H1 (cell line): ENCODE results near the gene AMZ1. TPM values are rescaled to one million over a fixed set of nuclear protein-coding genes. Genes with fewer than 3 reads are reported as not detected.

Experiments
- CTCF ChIA-PET: fragments of 300-600 bp; sonication (Branson Sonifier 250); formaldehyde crosslinking; loops from one replicate; lab custom pipeline; 2021; ENCODE audit not compliant: partially characterized antibody; lab: Charles Lee
- POLR2A ChIA-PET: fragments of 300-600 bp; sonication (Branson Sonifier 250); formaldehyde crosslinking; loops from one replicate; lab custom pipeline; 2021; ENCODE audit warnings: inconsistent platforms; ENCODE audit not compliant: partially characterized antibody; lab: Charles Lee
- DNase-seq, 2 experiments: peaks; one replicate each; pipeline versions ENCODE4 v3.0.0 to v3.0.0-alpha.2; 2010 to 2022; ENCODE audit warnings: low spot score in 2 of 2, low read depth in 1 of 2, mixed read lengths in 1 of 2
- FAIRE-seq: peaks from 2 replicates; lab custom pipeline; 2011; peaks lifted over from hg19 to GRCh38; lab: Jason Lieb, UNC
- H2AFZ ChIP-seq: 2 replicates; pipeline ENCODE4 v1.8.1; 2012; ENCODE audit warnings: low read length, inconsistent platforms
- H2AK5ac ChIP-seq: 2 replicates; pipeline ENCODE4 v1.6.1; 2013; ENCODE audit warnings: low read depth, low read length
- H2BK120ac ChIP-seq: replicated peaks from 2 replicates; pipeline ENCODE3; 2013; ENCODE audit warnings: low read depth, low read length, inconsistent platforms
- H2BK12ac ChIP-seq: 2 replicates; pipeline ENCODE4 v1.6.1; 2013; ENCODE audit warnings: low read depth, low read length
- H2BK15ac ChIP-seq: 2 replicates; pipeline ENCODE4 v1.6.1; 2013; ENCODE audit warnings: low read length
- H2BK20ac ChIP-seq: 2 replicates; pipeline ENCODE4 v1.6.1; 2013; ENCODE audit warnings: low read length
- H2BK5ac ChIP-seq: 2 replicates; pipeline ENCODE4 v1.6.1; 2013; ENCODE audit warnings: low read depth, low read length
- H3K14ac ChIP-seq: 2 replicates; pipeline ENCODE4 v1.6.1; 2013; ENCODE audit warnings: inconsistent platforms; ENCODE audit not compliant: insufficient read length
- H3K18ac ChIP-seq: 2 replicates; pipeline ENCODE4 v1.6.1; 2013; ENCODE audit warnings: low read length; ENCODE audit errors: extremely low read depth
- H3K23ac ChIP-seq: 2 replicates; pipeline ENCODE4 v1.6.1; 2013; ENCODE audit warnings: inconsistent platforms; ENCODE audit not compliant: insufficient read length
- H3K23me2 ChIP-seq: 2 replicates; pipeline ENCODE4 v1.6.1; 2013; ENCODE audit warnings: low read depth, low read length
- H3K27ac ChIP-seq: 2 replicates; pipeline ENCODE4 v1.6.1; 2011; ENCODE audit warnings: low read depth, low read length, inconsistent platforms
- H3K27me3 ChIP-seq, 4 experiments: replicated peaks in 1 of 4; 1 replicate in 1 of 4; 2 replicates in 3 of 4; pipeline versions ENCODE4 v1.6.1 to v1.8.1; 2011 to 2013; ENCODE audit warnings: low read length in 3 of 4, mild to moderate bottlenecking in 3 of 4, inconsistent platforms in 2 of 4, mixed read lengths in 2 of 4, moderate library complexity in 1 of 4; ENCODE audit not compliant: control insufficient read depth in 3 of 4, insufficient read depth in 3 of 4; ENCODE audit errors: extremely low read depth in 1 of 4
- H3K36me3 ChIP-seq, 4 experiments: 2 replicates each; pipeline versions ENCODE4 v1.6.1 to v1.8.1; 2011 to 2013; ENCODE audit warnings: mild to moderate bottlenecking in 4 of 4, low read length in 3 of 4, moderate library complexity in 2 of 4, control low read depth in 1 of 4, inconsistent platforms in 1 of 4; ENCODE audit not compliant: insufficient read depth in 4 of 4, control insufficient read depth in 2 of 4
- H3K4ac ChIP-seq: replicated peaks from 2 replicates; pipeline ENCODE3; 2013; ENCODE audit warnings: low read length, low read depth, mixed read lengths, inconsistent platforms; ENCODE audit not compliant: insufficient read length
- H3K4me1 ChIP-seq, 4 experiments: replicated peaks in 1 of 4; 1 replicate in 1 of 4; 2 replicates in 3 of 4; pipeline versions ENCODE4 v1.6.1 to v1.8.1; 2011 to 2013; ENCODE audit warnings: low read length in 3 of 4, inconsistent platforms in 2 of 4, mixed read lengths in 1 of 4; ENCODE audit not compliant: insufficient read depth in 4 of 4, control insufficient read depth in 3 of 4
- H3K4me2 ChIP-seq, 2 experiments: 2 replicates each; pipeline versions ENCODE4 v1.6.1 to v1.8.1; 2011 to 2013; ENCODE audit warnings: low read depth in 2 of 2, low read length in 2 of 2, control low read depth in 1 of 2, inconsistent platforms in 1 of 2, mild to moderate bottlenecking in 1 of 2; ENCODE audit not compliant: insufficient read depth in 1 of 2
- H3K4me3 ChIP-seq, 4 experiments: fragments of 200-600, 300-600 bp in 1 of 4; sonication (generic), shearing (Covaris generic), sonication (Bioruptor Twin) in 1 of 4; 2 replicates each; pipeline versions ENCODE4 v1.5.1 to v1.8.1; 2011 to 2016; ENCODE audit warnings: low read length in 4 of 4, low read depth in 3 of 4, control low read depth in 2 of 4, inconsistent platforms in 2 of 4, mild to moderate bottlenecking in 2 of 4, mixed read lengths in 1 of 4, moderate library complexity in 1 of 4; ENCODE audit not compliant: insufficient read depth in 2 of 4; ENCODE audit errors: extremely low read depth in 1 of 4
- H3K56ac ChIP-seq: replicated peaks from 2 replicates; pipeline ENCODE3; 2013; ENCODE audit warnings: low read depth, mild to moderate bottlenecking, mixed read lengths, low read length, inconsistent platforms; ENCODE audit not compliant: insufficient read length
- H3K79me1 ChIP-seq: 2 replicates; pipeline ENCODE4 v1.6.1; 2013; ENCODE audit warnings: low read depth, low read length, control low read depth
- H3K79me2 ChIP-seq, 2 experiments: 2 replicates each; pipeline versions ENCODE4 v1.6.1 to v1.8.1; 2012 to 2013; ENCODE audit warnings: low read length in 2 of 2, mild to moderate bottlenecking in 2 of 2, inconsistent platforms in 1 of 2; ENCODE audit not compliant: insufficient read depth in 2 of 2, control insufficient read depth in 1 of 2
- H3K9ac ChIP-seq, 4 experiments: replicated peaks in 1 of 4; 1 replicate in 1 of 4; 2 replicates in 3 of 4; pipeline versions ENCODE4 v1.6.1 to v1.8.1; 2011 to 2013; ENCODE audit warnings: low read depth in 3 of 4, low read length in 3 of 4, control low read depth in 2 of 4, mild to moderate bottlenecking in 2 of 4, moderate library complexity in 2 of 4, inconsistent platforms in 1 of 4; ENCODE audit errors: extremely low read depth in 1 of 4
- H3K9me3 ChIP-seq, 2 experiments: 2 replicates each; pipeline versions ENCODE4 v1.6.1 to v1.8.1; 2012 to 2013; ENCODE audit warnings: mild to moderate bottlenecking in 2 of 2, moderate library complexity in 2 of 2, control low read depth in 1 of 2, inconsistent platforms in 1 of 2, low read depth in 1 of 2, low read length in 1 of 2, mixed read lengths in 1 of 2; ENCODE audit not compliant: insufficient read depth in 2 of 2
- H4K20me1 ChIP-seq, 2 experiments: replicated peaks in 1 of 2; 2 replicates each; pipeline versions ENCODE3 to v1.8.1; 2011 to 2013; ENCODE audit warnings: inconsistent platforms in 2 of 2, low read length in 2 of 2, mild to moderate bottlenecking in 1 of 2; ENCODE audit not compliant: insufficient read depth in 2 of 2, control insufficient read depth in 1 of 2
- H4K5ac ChIP-seq: 2 replicates; pipeline ENCODE4 v1.6.1; 2013; ENCODE audit warnings: low read length, low read depth, mixed read lengths, inconsistent platforms; ENCODE audit not compliant: insufficient read length
- H4K8ac ChIP-seq: 2 replicates; pipeline ENCODE4 v1.8.0; 2013; ENCODE audit warnings: mild to moderate bottlenecking, moderate library complexity, low read length, inconsistent platforms; ENCODE audit not compliant: insufficient read depth; ENCODE audit errors: extremely low read depth
- H4K91ac ChIP-seq: replicated peaks from 2 replicates; pipeline ENCODE3; 2013; ENCODE audit warnings: low read length, mixed read lengths, inconsistent platforms; ENCODE audit not compliant: insufficient read length
- CBX8 ChIP-seq: fragments of 300-800, 300-1000 bp; sonication (generic); IDR thresholded peaks from 2 replicates; pipeline ENCODE4 v1.7.1; 2016; ENCODE audit warnings: low read depth, low read length, borderline replicate concordance
- KDM5A ChIP-seq: fragments of 200-600 bp; IDR thresholded peaks from 2 replicates; pipeline ENCODE4 v1.7.1; 2012; ENCODE audit warnings: mild to moderate bottlenecking, low read length, inconsistent platforms, mixed read lengths
- POU5F1 ChIP-seq: IDR thresholded peaks from 2 replicates; pipeline ENCODE4 v1.6.1; 2011; ENCODE audit warnings: low read depth, mild to moderate bottlenecking, low read length, moderate library complexity
- WGBS, 2 experiments: shearing (Covaris generic) in 1 of 2; methylation state at CpG; one replicate each; pipeline versions ENCODE4 v1.1.6 to v1.1.7; 2013 to 2015; ENCODE audit warnings: low lambda C conversion rate in 2 of 2, mixed read lengths in 2 of 2, inconsistent platforms in 1 of 2, low coverage in 1 of 2, missing lambda C conversion rate in 1 of 2; ENCODE audit not compliant: insufficient replicate concordance in 2 of 2, insufficient coverage in 1 of 2, insufficient read length in 1 of 2; ENCODE audit errors: extremely low coverage in 1 of 2, missing lambda C conversion rate in 1 of 2; 5-methylcytosine and 5-hydroxymethylcytosine counted together
- polyA plus RNA-seq, 7 experiments: library from polyadenylated mRNA; depleted of rRNA in 3 of 7; stranded (reverse) in 5 of 7; unstranded in 2 of 7; fragments of >200 nt in 5 of 7; fragments of 200-250 nt in 2 of 7; gene quantifications; 1 replicate in 5 of 7; 2 replicates in 1 of 7; 4 replicates in 1 of 7; pipeline versions ENCODE4 v1.2.1 to v1.2.3, GENCODE V29; 2011 to 2013; ENCODE audit warnings: missing spikeins in 2 of 7, mixed read lengths in 2 of 7
- total RNA-seq: library from RNA; stranded (reverse); fragmentation: NEBNext Ultra II Directional; extraction: Animal tissue kit (Norgen Biotek cat#: 25700); gene quantifications from 2 replicates; pipeline ENCODE4 v1.2.1, GENCODE V29; 2021

The AMZ1 gene
- total and polyA plus RNA-seq, 2 of the 8 experiments (the other 6 are each of a cell fraction or from before 2014, with no cell fraction given): 0.59 to 1.4 TPM

DNA sequence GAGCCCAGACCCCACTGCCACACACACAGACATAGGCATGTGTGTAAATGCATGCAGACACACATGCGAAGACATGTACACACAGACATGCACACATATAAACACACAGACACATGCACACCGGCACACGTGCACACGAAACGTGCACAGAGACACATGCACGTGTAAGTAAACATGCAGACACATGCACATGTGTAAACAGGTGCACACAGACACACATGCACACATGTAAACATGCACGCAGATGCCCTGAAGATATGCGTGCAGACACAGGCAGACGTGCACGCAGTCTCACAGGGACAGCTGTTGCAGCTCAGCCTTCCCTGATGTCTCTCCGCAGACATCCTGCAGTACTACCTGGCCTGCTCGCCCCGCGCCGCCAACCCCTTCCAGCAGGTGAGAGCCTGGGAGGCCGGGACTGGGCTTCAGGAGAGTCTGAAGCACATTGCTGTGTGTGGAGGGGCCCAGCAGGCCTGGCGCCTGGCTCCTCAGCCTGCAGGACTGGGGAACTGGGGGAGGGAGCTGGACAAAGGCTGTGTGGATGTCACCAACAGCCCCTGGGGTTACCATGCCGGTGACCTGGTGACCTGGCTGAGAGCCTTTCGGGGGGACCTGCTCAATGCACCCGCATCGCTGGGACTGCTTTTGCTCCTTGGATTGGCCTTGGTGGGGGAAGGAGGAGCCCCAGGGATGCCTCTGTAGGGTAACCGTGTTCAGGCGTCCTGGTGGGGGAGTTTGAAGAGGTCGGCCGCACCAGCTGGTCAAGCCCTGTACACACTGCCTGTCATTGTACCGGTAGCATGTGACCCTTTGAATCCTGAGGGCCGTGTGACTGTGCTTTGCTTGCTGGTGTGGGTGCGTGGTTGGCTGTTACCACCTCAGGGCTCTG lies 35.9 kb upstream of the AMZ1 start:
- Histone ChIP-seq H2AK5ac (no peak overlapping the region), H2BK120ac (no peak overlapping the region), H3K27ac (0 out of 2 replicates have a peak overlapping the region, but pooled peaks have one; percentile 34), H4K8ac (peak overlapping the region; percentile 35; the same call in 1 of the 2 replicates), H3K56ac (no peak overlapping the region), H3K9ac (no peak overlapping the region), H3K18ac (no peak overlapping the region), H3K79me1 (no peaks in the 10 kb centered on the region; the same call in 1 of the 2 replicates), H3K4me1 (peaks cover 0 to 1% (median 0%) of the 10 kb centered on the region in 4 experiments; a peak in 1 of 7 replicates), H3K9me3 (no peaks in the 10 kb centered on the region), H4K20me1 (peaks cover 7 to 32% of the 10 kb centered on the region in 2 experiments), H3K4ac (peak overlapping the region; percentile 19), H3K4me2 (no peak overlapping the region), H3K79me2 (no peaks in the 10 kb centered on the region), H4K91ac (peak overlapping the region; percentile 61), H2BK12ac (no peak overlapping the region), H2BK20ac (no peak overlapping the region), H3K14ac (no peak overlapping the region), H2BK5ac (peak overlapping the region; percentile 14; the same call in 1 of the 2 replicates)
- FAIRE-seq: no peak
- CTCF ChIA-PET: interaction anchor here (0.5 to 4.2 kb wide), 15 partner anchors 7 to 200 kb away, joined by 3 to 29 read pairs (median 5); no protein-coding TSS in a partner anchor
- TF ChIP-seq POU5F1 (no peak), CBX8 (no peak), KDM5A (no peak)
- TF ChIP-seq, all 59 proteins: peak for 0
- 93% methylated on average over 28 of the region's 28 CpGs; no CpG with 5 or more reads in 1 of the 2 experiments for WGBS, 2 experiments
- peaks cover 2% of the 10 kb centered on the region; the same call in 1 of the 2 replicates for H3K23me2 ChIP-seq
- no peak overlapping the region for H2AFZ ChIP-seq
- no peak overlapping the region for H3K4me3 ChIP-seq
- no peak overlapping the region for H2BK15ac ChIP-seq
- no peak for DNase-seq
- H3K27me3 ChIP-seq: no peaks in the 10 kb centered on the region; a peak in 2 of 7 replicates
- H4K5ac ChIP-seq: no peak overlapping the region
- POLR2A ChIA-PET: interaction anchor here (1.9 kb wide), 1 partner anchor 8 kb away, joined by 9 read pairs; no protein-coding TSS in a partner anchor
- H3K36me3 ChIP-seq: peaks cover 9 to 42% (median 28%) of the 10 kb centered on the region in 4 experiments
- H3K23ac ChIP-seq: no peak overlapping the region
